Smooth muscle cell (in vitro differentiated cells): ENCODE data around the gene ANTXR1. TPM values are rescaled to one million over a fixed set of nuclear protein-coding genes. Genes with fewer than 3 reads are reported as not detected.
A peak's percentile ranks its signal among the peaks of the same experiment; 100 is the strongest.

Experiments
- DNase-seq: peaks from one replicate; lab custom pipeline; 2025; ENCODE audit not compliant: unreplicated experiment; lab: John Stamatoyannopoulos, UW
- H2AFZ ChIP-seq: fragments of 200-600 bp; sonication (generic); 2 replicates; pipeline ENCODE4 v1.6.0; 2016; ENCODE audit warnings: antibody characterized with exemption, low read depth, mild to moderate bottlenecking
- H3F3A ChIP-seq: fragments of 200-600 bp; sonication (generic); 2 replicates; pipeline ENCODE4 v1.6.0; 2017; ENCODE audit warnings: antibody characterized with exemption, low read depth
- H3K27ac ChIP-seq: fragments of 200-600 bp; sonication (generic); 2 replicates; pipeline ENCODE4 v1.5.1; 2016; ENCODE audit warnings: low read depth, mild to moderate bottlenecking
- H3K27me3 ChIP-seq: fragments of 200-600 bp; sonication (generic); 2 replicates; pipeline ENCODE4 v1.6.1; 2016; ENCODE audit warnings: low read depth, mild to moderate bottlenecking
- H3K36me3 ChIP-seq: fragments of 200-600 bp; sonication (generic); 2 replicates; pipeline ENCODE4 v1.5.1; 2016; ENCODE audit warnings: low read depth
- H3K4me1 ChIP-seq: fragments of 200-600 bp; sonication (generic); 2 replicates; pipeline ENCODE4 v1.5.1; 2016; ENCODE audit warnings: low read depth
- H3K4me2 ChIP-seq: fragments of 200-600 bp; sonication (generic); 2 replicates; pipeline ENCODE4 v1.6.0; 2016; ENCODE audit warnings: mild to moderate bottlenecking
- H3K4me3 ChIP-seq: fragments of 200-600 bp; sonication (generic); 2 replicates; pipeline ENCODE4 v1.5.1; 2016; ENCODE audit warnings: mild to moderate bottlenecking
- H3K79me2 ChIP-seq: fragments of 200-600 bp; sonication (generic); 2 replicates; pipeline ENCODE4 v1.6.0; 2016; ENCODE audit warnings: low read depth, mild to moderate bottlenecking
- H3K9ac ChIP-seq: fragments of 200-600 bp; sonication (generic); 2 replicates; pipeline ENCODE4 v1.6.0; 2016; ENCODE audit warnings: low read depth
- H3K9me3 ChIP-seq: fragments of 200-600 bp; sonication (generic); replicated peaks from 2 replicates; pipeline ENCODE4 v1.5.1; 2016; ENCODE audit warnings: low read depth
- H4K20me1 ChIP-seq: fragments of 200-600 bp; sonication (generic); 2 replicates; pipeline ENCODE4 v1.6.0; 2016; ENCODE audit warnings: low read depth
- whole genome bisulfite sequencing: methylation state at CpG from one replicate; pipeline ENCODE4 v1.1.7; 2016; ENCODE audit warnings: low lambda C conversion rate; 5-methylcytosine and 5-hydroxymethylcytosine counted together
- polyA plus RNA-seq: library from polyadenylated mRNA; unstranded; fragments of >200 nt; fragmentation: Nextera tagmentation; extraction: Ambion mirVana; gene quantifications from 2 replicates; pipeline ENCODE4 v1.2.1, GENCODE V29; 2016
- total RNA-seq: library from RNA; depleted of rRNA; stranded (reverse); fragments of >200 nt; gene quantifications from 2 replicates; pipeline ENCODE4 v1.2.3, GENCODE V29; 2014
- TF ChIP-seq, protein P1 (sequence below): fragments of 200-600 bp; sonication (generic); IDR thresholded peaks from 2 replicates; pipeline ENCODE4 v1.5.1; 2017; ENCODE audit warnings: borderline replicate concordance, mild to moderate bottlenecking, antibody characterized with exemption; ENCODE audit not compliant: insufficient read depth, poor library complexity, severe bottlenecking

Gene ANTXR1
- total and polyA plus RNA-seq, 2 experiments from 2014 or later = 292 to 309 TPM

- no peak for DNase-seq
- Histone ChIP-seq H3K36me3 (no peaks in the 10 kb centered on the region), H3K27me3 (no peaks in the 10 kb centered on the region), H4K20me1 (no peaks in the 10 kb centered on the region), H3K4me2 (no peak overlapping the region), H3F3A (peaks cover 38% of the 10 kb centered on the region), H3K9ac (no peak overlapping the region), H3K9me3 (no peaks in the 10 kb centered on the region), H3K79me2 (peaks cover 9% of the 10 kb centered on the region), H3K4me3 (no peak overlapping the region), H3K4me1 (peaks cover 17% of the 10 kb centered on the region), H2AFZ (no peak overlapping the region), H3K27ac (peak overlapping the region; percentile 99)
- 36% methylated on average over 3 of the region's 3 CpGs for WGBS
- TF ChIP-seq, protein P1, sequence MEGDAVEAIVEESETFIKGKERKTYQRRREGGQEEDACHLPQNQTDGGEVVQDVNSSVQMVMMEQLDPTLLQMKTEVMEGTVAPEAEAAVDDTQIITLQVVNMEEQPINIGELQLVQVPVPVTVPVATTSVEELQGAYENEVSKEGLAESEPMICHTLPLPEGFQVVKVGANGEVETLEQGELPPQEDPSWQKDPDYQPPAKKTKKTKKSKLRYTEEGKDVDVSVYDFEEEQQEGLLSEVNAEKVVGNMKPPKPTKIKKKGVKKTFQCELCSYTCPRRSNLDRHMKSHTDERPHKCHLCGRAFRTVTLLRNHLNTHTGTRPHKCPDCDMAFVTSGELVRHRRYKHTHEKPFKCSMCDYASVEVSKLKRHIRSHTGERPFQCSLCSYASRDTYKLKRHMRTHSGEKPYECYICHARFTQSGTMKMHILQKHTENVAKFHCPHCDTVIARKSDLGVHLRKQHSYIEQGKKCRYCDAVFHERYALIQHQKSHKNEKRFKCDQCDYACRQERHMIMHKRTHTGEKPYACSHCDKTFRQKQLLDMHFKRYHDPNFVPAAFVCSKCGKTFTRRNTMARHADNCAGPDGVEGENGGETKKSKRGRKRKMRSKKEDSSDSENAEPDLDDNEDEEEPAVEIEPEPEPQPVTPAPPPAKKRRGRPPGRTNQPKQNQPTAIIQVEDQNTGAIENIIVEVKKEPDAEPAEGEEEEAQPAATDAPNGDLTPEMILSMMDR = no peak
Measured at GRCh38 chr2:69168144-69168813, 155.3 kb downstream of the ANTXR1 start.

GRCh38 chr2:69168950-69169654 is 156.1 kb downstream of the ANTXR1 start:
- no peak overlapping the region for H2AFZ ChIP-seq
- WGBS = 77% methylated on average over 6 of the region's 6 CpGs
- H3K36me3 ChIP-seq = no peaks in the 10 kb centered on the region
- H3K79me2 ChIP-seq = peaks cover 9% of the 10 kb centered on the region
- DNase-seq = no peak
- H3K27ac ChIP-seq = peak overlapping the region; percentile 99
- TF ChIP-seq, protein P1 = no peak
- H3K9me3 ChIP-seq = no peaks in the 10 kb centered on the region
- H3K4me1 ChIP-seq = peaks cover 9% of the 10 kb centered on the region
- H4K20me1 ChIP-seq = no peaks in the 10 kb centered on the region
- no peaks in the 10 kb centered on the region for H3K27me3 ChIP-seq
- no peak overlapping the region for H3K9ac ChIP-seq
- H3F3A ChIP-seq = peaks cover 35% of the 10 kb centered on the region
- H3K4me2 ChIP-seq = peak overlapping the region; percentile 24
- no peak overlapping the region for H3K4me3 ChIP-seq

GRCh38 chr2:69169655-69170389 is 156.8 kb downstream of the ANTXR1 start:
- peaks cover 9% of the 10 kb centered on the region for H3K79me2 ChIP-seq

More at GRCh38 chr2:69169655-69170389, 156.8 kb downstream of the ANTXR1 start:
- no peaks in the 10 kb centered on the region for H4K20me1 ChIP-seq
- peak overlapping the region; percentile 24 for H3K4me2 ChIP-seq
- H2AFZ ChIP-seq = no peak overlapping the region
- no peaks in the 10 kb centered on the region for H3K9me3 ChIP-seq
- WGBS = 79% methylated on average over 11 of the region's 11 CpGs
- TF ChIP-seq, protein P1 = no peak
- H3K4me1 ChIP-seq = peaks cover 5% of the 10 kb centered on the region
- H3K4me3 ChIP-seq = no peak overlapping the region
- H3K36me3 ChIP-seq = no peaks in the 10 kb centered on the region
- DNase-seq = no peak
- H3K9ac ChIP-seq = peak overlapping the region; percentile 6
- peak overlapping the region; percentile 99 for H3K27ac ChIP-seq
- H3K27me3 ChIP-seq = no peaks in the 10 kb centered on the region
- peaks cover 37% of the 10 kb centered on the region for H3F3A ChIP-seq
